CD4-positive, alpha-beta memory T cell (primary cell): ENCODE data around the gene UPF3B. TPM values are rescaled to one million over a fixed set of nuclear protein-coding genes. Genes with fewer than 3 reads are reported as not detected.
"Not testable (repeated sequence)": the region's sequence is repeated elsewhere in the genome, so short reads cannot be mapped to it uniquely, and the experiment has no call there.

Source experiments
- CTCF ChIA-PET: fragments of 350-600 bp; sonication (Branson Sonifier 250); formaldehyde crosslinking; loops from one replicate; lab custom pipeline; 2021; ENCODE audit warnings: inconsistent platforms; ENCODE audit not compliant: partially characterized antibody; lab: Charles Lee
- POLR2A ChIA-PET: fragments of 350-600 bp; sonication (Branson Sonifier 250); formaldehyde crosslinking; loops from one replicate; lab custom pipeline; 2021; ENCODE audit not compliant: partially characterized antibody; lab: Charles Lee
- DNase-seq, 5 donors: peaks; one replicate each; pipeline versions ENCODE4 v3.0.0 to v3.0.0-alpha.2; 2020 to 2022; ENCODE audit warnings: mixed read lengths in 1 of 5
- H3K27ac ChIP-seq: one replicate; pipeline ENCODE4 v1.7.0; 2013; ENCODE audit warnings: low read depth, low read length
- H3K27me3 ChIP-seq: 2 replicates; pipeline ENCODE4 v1.7.0; 2013; ENCODE audit warnings: mild to moderate bottlenecking, low read length, moderate library complexity; ENCODE audit not compliant: insufficient read depth
- H3K36me3 ChIP-seq: 2 replicates; pipeline ENCODE4 v1.7.0; 2013; ENCODE audit warnings: mild to moderate bottlenecking, low read length, moderate library complexity; ENCODE audit not compliant: insufficient read depth
- H3K4me1 ChIP-seq: 2 replicates; pipeline ENCODE4 v1.7.0; 2013; ENCODE audit warnings: mild to moderate bottlenecking, low read length, moderate library complexity; ENCODE audit not compliant: insufficient read depth
- H3K4me3 ChIP-seq, 2 donors: one replicate each; pipeline ENCODE4 v1.7.0; 2013; ENCODE audit warnings: low read length in 2 of 2, mild to moderate bottlenecking in 1 of 2
- H3K9me3 ChIP-seq, 2 donors: one replicate each; pipeline ENCODE4 v1.7.0; 2013; ENCODE audit warnings: low read length in 2 of 2, control low read depth in 1 of 2; ENCODE audit not compliant: control insufficient read depth in 1 of 2
- H3K27ac Mint-ChIP-seq, 7 donors: one replicate each; pipeline ENCODE4 v1.8.0; 2020 to 2021; ENCODE audit warnings: mixed read lengths in 7 of 7, mild to moderate bottlenecking in 6 of 7, inconsistent platforms in 3 of 7, moderate library complexity in 3 of 7
- H3K27me3 Mint-ChIP-seq, 2 donors: one replicate each; pipeline ENCODE4 v1.8.0; 2020 to 2021; ENCODE audit warnings: mixed read lengths in 2 of 2
- H3K36me3 Mint-ChIP-seq, 2 donors: one replicate each; pipeline ENCODE4 v1.8.0; 2020 to 2021; ENCODE audit warnings: mixed read lengths in 2 of 2, inconsistent platforms in 1 of 2, mild to moderate bottlenecking in 1 of 2
- H3K4me1 Mint-ChIP-seq, 4 donors: one replicate each; pipeline ENCODE4 v1.8.0; 2020 to 2021; ENCODE audit warnings: mixed read lengths in 4 of 4, mild to moderate bottlenecking in 1 of 4
- H3K4me3 Mint-ChIP-seq, 8 donors: one replicate each; pipeline ENCODE4 v1.8.0; 2020 to 2021; ENCODE audit warnings: mixed read lengths in 8 of 8, mild to moderate bottlenecking in 7 of 8, moderate library complexity in 6 of 8, inconsistent platforms in 3 of 8
- H3K9me3 Mint-ChIP-seq, 8 donors: one replicate each; pipeline ENCODE4 v1.8.0; 2020 to 2021; ENCODE audit warnings: mixed read lengths in 8 of 8, mild to moderate bottlenecking in 5 of 8, inconsistent platforms in 3 of 8, moderate library complexity in 1 of 8
- intact Hi-C: fragments of 100-400 bp; cut with micrococcal nuclease; formaldehyde crosslinking; loops from one replicate; pipeline ENCODE4 v1.15.1; 2023
- polyA plus RNA-seq, 2 donors: library from polyadenylated mRNA; unstranded; fragments of 300-500 nt; fragmentation: Illumina TruSeq; gene quantifications; one replicate each; pipeline ENCODE4 v1.2.3, GENCODE V29; 2021
- total RNA-seq, 2 experiments: library from RNA; stranded (reverse); gene quantifications; one replicate each; pipeline ENCODE4 v1.2.3, GENCODE V29; 2021

UPF3B gene, protein sequence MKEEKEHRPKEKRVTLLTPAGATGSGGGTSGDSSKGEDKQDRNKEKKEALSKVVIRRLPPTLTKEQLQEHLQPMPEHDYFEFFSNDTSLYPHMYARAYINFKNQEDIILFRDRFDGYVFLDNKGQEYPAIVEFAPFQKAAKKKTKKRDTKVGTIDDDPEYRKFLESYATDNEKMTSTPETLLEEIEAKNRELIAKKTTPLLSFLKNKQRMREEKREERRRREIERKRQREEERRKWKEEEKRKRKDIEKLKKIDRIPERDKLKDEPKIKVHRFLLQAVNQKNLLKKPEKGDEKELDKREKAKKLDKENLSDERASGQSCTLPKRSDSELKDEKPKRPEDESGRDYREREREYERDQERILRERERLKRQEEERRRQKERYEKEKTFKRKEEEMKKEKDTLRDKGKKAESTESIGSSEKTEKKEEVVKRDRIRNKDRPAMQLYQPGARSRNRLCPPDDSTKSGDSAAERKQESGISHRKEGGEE
- total RNA-seq (10 to 100 TPM; 11.1 to 12.1 TPM), polyA plus RNA-seq (1 to 10 TPM; 3.9 to 7.7 TPM)

DNA sequence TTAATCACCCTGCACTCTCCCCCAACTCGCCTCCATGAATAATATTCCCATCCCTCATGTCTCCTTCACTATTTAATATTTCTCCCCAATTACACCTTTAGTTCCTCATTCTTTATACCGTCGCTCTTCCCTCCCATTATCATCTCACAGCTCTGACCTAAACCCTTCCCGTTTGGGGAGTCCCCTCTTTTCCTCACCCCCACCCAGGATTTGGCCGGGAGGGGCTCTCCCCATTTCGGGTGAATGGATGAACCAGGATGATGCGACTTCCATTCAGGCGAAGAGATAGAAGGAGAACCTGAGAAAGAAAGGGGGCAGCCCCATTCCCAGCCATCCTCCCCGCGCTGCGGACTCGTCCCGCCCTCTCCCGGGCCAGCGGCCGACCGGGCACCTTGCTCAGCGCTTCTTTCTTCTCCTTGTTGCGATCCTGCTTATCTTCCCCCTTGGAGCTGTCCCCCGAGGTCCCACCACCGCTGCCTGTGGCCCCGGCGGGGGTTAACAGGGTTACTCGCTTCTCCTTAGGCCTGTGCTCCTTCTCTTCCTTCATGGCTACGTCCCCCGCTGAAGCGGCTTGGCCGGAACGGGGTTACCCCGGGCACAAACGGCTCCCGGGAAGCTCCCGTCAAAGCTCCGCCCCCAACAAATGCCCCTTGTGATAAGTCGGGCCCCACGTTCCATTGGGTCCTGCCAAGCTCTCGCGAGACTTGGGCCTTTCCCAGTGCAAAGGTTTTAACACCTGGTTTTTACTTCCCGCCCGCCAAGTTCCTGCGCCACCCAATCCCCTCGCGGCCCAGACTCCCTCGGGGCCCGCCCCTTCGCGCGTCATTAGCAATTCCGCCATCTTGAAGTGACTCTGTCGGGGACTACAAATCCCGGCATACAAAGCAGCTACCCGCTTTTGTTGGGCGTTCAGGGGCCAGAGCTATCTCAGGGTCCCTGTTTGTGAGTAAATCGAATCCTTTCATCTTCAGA, at the start of gene UPF3B:
Gene UPF3B, minus strand, starts transcription at position 582 of the 972 bp plus-strand sequence. Its CDS starts 35 bp downstream, at position 547.
- CTCF ChIA-PET = no interaction called here
- intact Hi-C loops = loop anchor here (1.0 to 5.0 kb wide), 4 partner anchors 19 to 278 kb away; partner anchors contain the start of genes NDUFA1, RNF113A, RPL39 and UBE2A
- H3K36me3 ChIP-seq = no peaks in the 10 kb centered on the region
- peak within 1 kb of the TSS; percentile 96 to 100 (median 99) for H3K4me3 Mint-ChIP-seq
- H3K4me1 ChIP-seq = peaks cover 10% of the 10 kb centered on the region
- no peaks in the 10 kb centered on the region for H3K27me3 Mint-ChIP-seq
- H3K4me1 Mint-ChIP-seq = peaks cover 10 to 17% (median 14%) of the 10 kb centered on the region in 4 donors
- peak; percentile 88 to 98 (median 94) for DNase-seq
- H3K27ac ChIP-seq = peak within 1 kb of the TSS; percentile 95
- peaks cover 0 to 24% of the 10 kb centered on the region in 2 donors for H3K36me3 Mint-ChIP-seq
- POLR2A ChIA-PET = interaction anchor here (0.7 to 2.1 kb wide), 12 partner anchors 9 to 279 kb away, joined by 3 to 51 read pairs (median 4); partner anchors contain the start of genes NDUFA1, RNF113A, RPL39 and SOWAHD
- H3K27me3 ChIP-seq = no peaks in the 10 kb centered on the region
- peak within 1 kb of the TSS; percentile 92 to 100 (median 99) for H3K27ac Mint-ChIP-seq
- no peaks in the 10 kb centered on the region for H3K9me3 Mint-ChIP-seq
- peak within 1 kb of the TSS; percentile 54 to 82 for H3K4me3 ChIP-seq
- no peaks in the 10 kb centered on the region for H3K9me3 ChIP-seq

DNA sequence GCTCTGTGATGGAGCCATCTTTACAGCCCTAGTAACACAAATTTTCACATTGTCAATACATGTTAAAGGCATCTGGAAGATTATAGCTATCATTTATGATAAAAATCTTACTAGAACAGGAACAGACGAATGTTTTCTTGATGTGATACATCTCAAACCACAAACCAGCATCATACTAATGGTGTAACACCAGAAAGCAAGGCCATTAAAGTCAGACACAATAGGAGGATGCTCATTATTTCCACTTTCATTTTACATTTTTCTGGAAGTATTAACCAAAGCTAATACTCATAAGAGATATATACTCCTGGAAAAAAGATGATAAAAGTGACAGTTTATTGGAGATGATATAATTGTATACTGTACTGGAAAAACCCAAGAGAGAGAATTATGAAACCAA, 48.2 kb upstream of the UPF3B start:
- intact Hi-C loops = no loop called here
- Histone ChIP-seq H3K9me3 (no peaks in the 10 kb centered on the region), H3K4me1 (no peaks in the 10 kb centered on the region), H3K36me3 (no peaks in the 10 kb centered on the region), H3K27me3 (no peaks in the 10 kb centered on the region), H3K4me3 (no peak overlapping the region), H3K27ac (no peak overlapping the region)
- ChIA-PET POLR2A (no interaction called here), CTCF (interaction anchor here (0.7 kb wide), 1 partner anchor 383 kb away, joined by 3 read pairs; no protein-coding TSS in a partner anchor)
- H3K27ac Mint-ChIP-seq = peak overlapping the region in 1 of 7 donors; percentile 81
- no peak for DNase-seq
- H3K36me3 Mint-ChIP-seq = no peaks in the 10 kb centered on the region
- H3K4me3 Mint-ChIP-seq = no peak overlapping the region
- H3K27me3 Mint-ChIP-seq = no peaks in the 10 kb centered on the region
- peaks cover 0 to 3% (median 0%) of the 10 kb centered on the region in 4 donors for H3K4me1 Mint-ChIP-seq
- H3K9me3 Mint-ChIP-seq = no peaks in the 10 kb centered on the region

DNA sequence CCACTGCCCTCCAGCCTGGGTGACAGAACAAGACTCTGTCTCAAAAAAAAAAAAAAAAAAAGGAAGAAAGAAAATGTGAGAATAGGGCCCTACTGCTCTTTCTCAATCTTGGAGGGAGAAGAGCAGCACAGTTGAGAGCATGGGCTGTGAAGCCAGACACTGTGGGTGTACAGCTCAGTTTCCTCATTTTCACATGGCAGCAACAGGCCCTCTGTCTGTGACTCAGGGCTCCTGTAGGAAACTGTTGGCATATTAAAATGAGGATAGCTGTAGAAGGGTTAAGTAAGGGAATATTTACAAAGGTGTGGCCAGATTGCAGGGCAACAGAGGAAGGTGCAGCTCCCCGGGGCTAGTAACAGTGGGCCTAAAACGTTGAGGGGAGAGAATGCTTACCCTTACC, 46.4 kb upstream of the UPF3B start:
- Histone ChIP-seq H3K4me3 (no peak overlapping the region), H3K27me3 (no peaks in the 10 kb centered on the region), H3K27ac (no peak overlapping the region), H3K9me3 (no peaks in the 10 kb centered on the region), H3K4me1 (no peaks in the 10 kb centered on the region), H3K36me3 (no peaks in the 10 kb centered on the region)
- POLR2A ChIA-PET = no interaction called here
- Mint-ChIP-seq H3K9me3 (no peaks in the 10 kb centered on the region), H3K4me1 (peaks cover 0 to 3% (median 0%) of the 10 kb centered on the region in 4 donors), H3K27ac (no peak overlapping the region), H3K27me3 (no peaks in the 10 kb centered on the region), H3K4me3 (peak overlapping the region in 1 of 8 donors; percentile 10), H3K36me3 (no peaks in the 10 kb centered on the region)
- intact Hi-C loops = no loop called here
- CTCF ChIA-PET = interaction anchor here (0.9 to 1.4 kb wide), 2 partner anchors 11 to 81 kb away, joined by 3 read pairs; no protein-coding TSS in a partner anchor
- DNase-seq = no peak

DNA sequence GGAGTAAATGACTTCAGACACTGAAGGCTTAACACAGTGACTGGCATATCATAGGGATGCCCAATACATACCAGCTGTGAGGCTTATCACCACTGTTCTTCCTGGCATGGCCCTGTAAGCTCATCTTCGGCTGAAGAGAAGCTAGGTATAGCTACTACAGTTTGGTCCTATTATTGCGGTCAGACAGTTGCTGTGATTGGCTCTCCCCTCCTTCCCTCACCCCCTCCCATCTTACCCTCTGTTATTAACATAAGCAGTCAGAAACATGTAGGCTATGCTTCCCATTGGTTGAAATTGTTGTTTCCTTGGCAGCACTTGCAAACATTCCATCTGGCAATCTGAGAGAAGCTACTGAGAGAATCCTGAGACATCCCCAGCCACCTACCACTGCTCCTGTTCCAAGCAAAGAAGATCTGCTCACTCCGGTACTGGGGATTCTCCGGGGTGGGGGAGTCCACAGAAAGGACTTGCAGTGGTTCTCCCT, 43.1 kb upstream of the UPF3B start, which contains the start of gene AKAP14:
Gene AKAP14, plus strand, starts transcription at position 51 of the 484 bp plus-strand sequence. CDS start 7,331 bp downstream, outside the sequence.
- POLR2A ChIA-PET = no interaction called here
- H3K4me3 ChIP-seq = no peak within 1 kb of the TSS
- H3K36me3 ChIP-seq = no peaks in the 10 kb centered on the region
- no peaks in the 10 kb centered on the region for H3K9me3 Mint-ChIP-seq
- H3K4me1 Mint-ChIP-seq = peaks cover 0 to 2% (median under 1%) of the 10 kb centered on the region in 4 donors
- H3K4me3 Mint-ChIP-seq = no peak within 1 kb of the TSS
- no peak for DNase-seq
- intact Hi-C loops = no loop called here
- no peaks in the 10 kb centered on the region for H3K27me3 ChIP-seq
- no peaks in the 10 kb centered on the region for H3K9me3 ChIP-seq
- no peaks in the 10 kb centered on the region for H3K36me3 Mint-ChIP-seq
- peaks cover 0 to 1% of the 10 kb centered on the region in 2 donors for H3K27me3 Mint-ChIP-seq
- no peaks in the 10 kb centered on the region for H3K4me1 ChIP-seq
- no peak within 1 kb of the TSS for H3K27ac ChIP-seq
- no peak within 1 kb of the TSS for H3K27ac Mint-ChIP-seq
- CTCF ChIA-PET = no interaction called here

DNA sequence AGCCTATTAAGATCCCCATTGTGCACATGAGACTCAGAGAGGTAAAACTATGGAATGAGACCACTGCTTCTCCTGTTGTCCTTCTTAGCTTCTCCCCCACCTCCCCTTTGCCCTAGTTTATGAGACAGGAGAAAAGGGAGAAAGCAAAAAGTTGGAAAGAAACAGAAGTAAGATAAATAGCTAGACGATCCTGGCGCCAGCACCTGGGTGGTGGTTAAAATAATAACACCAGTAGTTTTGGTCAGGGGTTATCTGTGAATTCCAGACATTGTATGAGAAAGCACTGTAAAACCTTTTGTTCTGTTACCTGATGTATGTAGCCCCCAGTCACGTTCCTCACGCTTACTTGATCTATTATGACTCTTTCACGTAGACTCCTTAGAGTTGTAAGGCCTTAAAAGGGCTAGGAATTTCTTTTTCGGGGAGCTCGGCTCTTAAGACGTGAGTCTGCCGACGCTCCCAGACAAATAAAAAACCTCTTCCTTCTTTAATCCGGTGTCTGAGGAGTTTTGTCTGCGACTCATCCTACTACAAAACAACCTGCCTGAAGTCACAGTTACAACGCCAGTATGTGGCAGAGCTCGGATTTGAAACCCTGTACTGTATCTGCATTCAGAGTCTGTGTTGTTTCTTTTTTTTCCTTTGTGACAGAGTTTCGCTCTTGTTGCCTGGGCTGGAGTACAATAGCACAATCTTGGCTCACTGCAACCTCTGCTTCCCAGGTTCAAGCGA, 39.4 kb upstream of the UPF3B start:
- H3K4me1 ChIP-seq, H3K27me3 Mint-ChIP-seq, H3K27me3 ChIP-seq, H3K36me3 ChIP-seq, CTCF ChIA-PET, H3K4me3 ChIP-seq, H3K9me3 ChIP-seq, intact Hi-C loops, H3K27ac ChIP-seq, H3K36me3 Mint-ChIP-seq, H3K4me3 Mint-ChIP-seq, H3K9me3 Mint-ChIP-seq, DNase-seq, H3K27ac Mint-ChIP-seq, H3K4me1 Mint-ChIP-seq: not testable (repeated sequence)
- POLR2A ChIA-PET = interaction anchor here (0.6 kb wide), 2 partner anchors 101 to 286 kb away, joined by 3 to 5 read pairs; partner anchors contain the start of gene RPL39

DNA sequence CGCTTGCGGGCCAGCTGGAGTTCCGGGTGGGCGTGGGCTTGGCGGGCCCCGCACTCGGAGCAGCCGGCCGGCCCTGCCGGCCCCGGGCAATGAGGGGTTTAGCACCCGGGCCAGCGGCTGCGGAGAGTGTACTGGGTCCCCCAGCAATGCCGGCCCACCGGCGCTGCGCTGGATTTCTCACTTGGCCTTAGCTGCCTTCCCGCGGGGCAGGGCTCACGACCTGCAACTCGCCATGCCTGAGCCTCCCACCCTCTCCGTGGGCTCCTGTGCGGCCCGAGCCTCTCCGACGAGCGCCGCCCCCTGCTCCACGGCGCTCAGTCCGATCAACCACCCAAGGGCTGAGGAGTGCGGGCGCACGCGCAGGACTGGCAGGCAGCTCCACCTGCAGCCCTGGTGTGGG, 37.9 kb upstream of the UPF3B start:
- DNase-seq, H3K9me3 Mint-ChIP-seq, H3K4me3 Mint-ChIP-seq, H3K27ac ChIP-seq, intact Hi-C loops, POLR2A ChIA-PET, CTCF ChIA-PET, H3K36me3 ChIP-seq, H3K9me3 ChIP-seq, H3K4me1 ChIP-seq, H3K27me3 ChIP-seq, H3K27ac Mint-ChIP-seq, H3K36me3 Mint-ChIP-seq, H3K4me3 ChIP-seq, H3K27me3 Mint-ChIP-seq: not testable (repeated sequence)
- peaks cover 3 to 18% (median 7%) of the 10 kb centered on the region in 4 donors for H3K4me1 Mint-ChIP-seq
